ENCODE measurements around the gene APP.
"Not testable (repeated sequence)": the region's sequence is repeated elsewhere in the genome, so short reads cannot be mapped to it uniquely, and the experiment has no call there.

APP gene

DNA sequence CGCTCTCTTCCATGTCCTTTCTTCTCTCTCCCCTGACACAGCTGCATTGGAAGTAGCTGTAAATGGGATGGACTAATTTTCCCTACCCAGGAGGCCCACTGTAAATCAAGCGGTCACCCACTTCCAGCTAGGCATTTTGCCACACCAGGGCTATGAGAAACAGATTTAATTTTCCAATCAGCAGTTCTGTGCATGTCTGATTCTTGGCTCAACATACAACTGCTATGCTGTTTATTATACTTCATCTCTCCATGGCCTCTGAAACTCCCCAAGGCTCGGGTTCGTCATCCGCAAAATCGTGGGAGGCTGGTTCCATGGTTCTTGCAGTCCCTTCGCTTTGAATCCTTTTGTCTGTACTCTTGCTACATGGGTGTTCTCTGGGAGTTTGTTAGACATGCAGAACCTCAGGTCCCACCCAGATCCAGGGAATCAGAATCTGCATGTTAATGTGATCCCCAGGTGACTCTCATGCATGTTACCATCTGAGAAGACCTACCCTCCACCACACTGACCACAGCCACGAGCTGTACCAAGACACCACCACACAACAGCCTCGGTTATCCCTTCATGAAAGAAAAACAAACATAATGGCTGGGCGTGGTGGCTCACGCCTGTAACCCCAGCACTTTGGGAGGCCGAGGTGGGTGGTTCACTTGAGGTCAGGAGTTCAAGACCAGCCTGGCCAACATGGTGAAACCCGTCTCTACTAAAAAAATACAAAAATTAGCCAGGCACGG lies 245.3 kb downstream of the APP start:
- DNase-seq (ENCODE audit: low read depth) = no peak
- H3K4me3 ChIP-seq (ENCODE audit: low read depth, low read length) = no peak overlapping the region
- TF ChIP-seq, protein P1, sequence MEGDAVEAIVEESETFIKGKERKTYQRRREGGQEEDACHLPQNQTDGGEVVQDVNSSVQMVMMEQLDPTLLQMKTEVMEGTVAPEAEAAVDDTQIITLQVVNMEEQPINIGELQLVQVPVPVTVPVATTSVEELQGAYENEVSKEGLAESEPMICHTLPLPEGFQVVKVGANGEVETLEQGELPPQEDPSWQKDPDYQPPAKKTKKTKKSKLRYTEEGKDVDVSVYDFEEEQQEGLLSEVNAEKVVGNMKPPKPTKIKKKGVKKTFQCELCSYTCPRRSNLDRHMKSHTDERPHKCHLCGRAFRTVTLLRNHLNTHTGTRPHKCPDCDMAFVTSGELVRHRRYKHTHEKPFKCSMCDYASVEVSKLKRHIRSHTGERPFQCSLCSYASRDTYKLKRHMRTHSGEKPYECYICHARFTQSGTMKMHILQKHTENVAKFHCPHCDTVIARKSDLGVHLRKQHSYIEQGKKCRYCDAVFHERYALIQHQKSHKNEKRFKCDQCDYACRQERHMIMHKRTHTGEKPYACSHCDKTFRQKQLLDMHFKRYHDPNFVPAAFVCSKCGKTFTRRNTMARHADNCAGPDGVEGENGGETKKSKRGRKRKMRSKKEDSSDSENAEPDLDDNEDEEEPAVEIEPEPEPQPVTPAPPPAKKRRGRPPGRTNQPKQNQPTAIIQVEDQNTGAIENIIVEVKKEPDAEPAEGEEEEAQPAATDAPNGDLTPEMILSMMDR (IDR thresholded peaks at IDR 0.05; ENCODE audit: control insufficient read depth, extremely low read depth, insufficient read depth) = no peak

DNA sequence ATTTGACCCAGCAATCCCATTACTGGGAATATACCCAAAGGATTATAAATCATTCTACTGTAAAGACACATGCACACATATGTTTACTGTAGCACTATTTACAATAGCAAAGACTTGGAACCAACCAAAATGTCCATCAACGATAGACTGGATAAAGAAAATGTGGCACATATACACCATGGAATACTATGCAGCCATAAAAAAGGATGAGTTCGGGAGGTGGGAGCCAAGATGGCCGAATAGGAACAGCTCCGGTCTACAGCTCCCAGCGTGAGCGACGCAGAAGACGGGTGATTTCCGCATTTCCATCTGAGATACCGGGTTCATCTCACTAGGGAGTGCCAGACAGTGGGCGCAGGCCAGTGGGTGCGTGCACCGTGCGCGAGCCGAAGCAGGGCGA lies 252.4 kb downstream of the APP start:
- DNase-seq (ENCODE audit: low read depth); H3K4me3 ChIP-seq (ENCODE audit: low read depth, low read length): not testable (repeated sequence)

DNA sequence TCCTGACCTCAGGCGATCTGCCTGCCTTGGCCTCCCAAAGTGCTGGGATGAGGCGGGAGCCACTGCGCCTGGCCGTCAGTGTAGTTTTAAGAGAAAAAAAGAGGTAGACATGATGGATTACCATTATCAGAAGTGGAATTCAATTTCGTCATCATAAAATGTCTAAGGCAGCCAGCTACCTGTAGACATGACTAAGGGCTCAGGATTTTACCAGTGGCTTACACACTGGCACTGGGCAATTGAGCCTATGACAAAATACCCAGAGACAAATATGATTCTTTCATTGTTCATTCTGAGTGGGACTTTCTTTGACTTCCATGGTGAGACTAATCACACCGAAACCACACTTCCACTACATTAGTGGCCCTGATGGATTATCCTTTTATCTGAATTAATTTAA lies 254.3 kb downstream of the APP start:
- H3K4me3 ChIP-seq (ENCODE audit: low read depth, low read length) = no peak overlapping the region
- TF ChIP-seq, protein P1 (IDR thresholded peaks at IDR 0.05; ENCODE audit: control insufficient read depth, extremely low read depth, insufficient read depth) = no peak
- DNase-seq (ENCODE audit: low read depth) = no peak

DNA sequence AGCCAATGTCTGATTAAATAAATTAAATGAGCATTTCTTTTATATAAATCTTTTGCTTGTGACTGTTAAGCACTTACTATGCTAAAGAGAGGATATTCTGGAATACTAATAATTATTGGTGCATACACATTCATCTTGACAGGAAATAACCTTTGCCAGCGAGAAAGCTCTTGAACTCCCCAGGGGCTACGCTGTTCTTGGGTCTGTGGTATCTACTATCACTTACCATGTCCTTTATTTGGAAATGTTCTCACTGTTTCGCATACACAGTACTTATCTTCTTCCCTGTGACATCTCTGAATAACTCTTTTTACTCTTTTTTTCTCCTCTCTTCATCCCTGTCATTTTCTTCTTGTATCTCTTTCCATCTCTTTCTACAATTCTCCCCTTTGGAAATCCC lies 257.1 kb downstream of the APP start:
- TF ChIP-seq, protein P1 (IDR thresholded peaks at IDR 0.05; ENCODE audit: control insufficient read depth, extremely low read depth, insufficient read depth) = no peak
- no peak for DNase-seq (ENCODE audit: low read depth)
- H3K4me3 ChIP-seq (ENCODE audit: low read depth, low read length) = no peak overlapping the region

DNA sequence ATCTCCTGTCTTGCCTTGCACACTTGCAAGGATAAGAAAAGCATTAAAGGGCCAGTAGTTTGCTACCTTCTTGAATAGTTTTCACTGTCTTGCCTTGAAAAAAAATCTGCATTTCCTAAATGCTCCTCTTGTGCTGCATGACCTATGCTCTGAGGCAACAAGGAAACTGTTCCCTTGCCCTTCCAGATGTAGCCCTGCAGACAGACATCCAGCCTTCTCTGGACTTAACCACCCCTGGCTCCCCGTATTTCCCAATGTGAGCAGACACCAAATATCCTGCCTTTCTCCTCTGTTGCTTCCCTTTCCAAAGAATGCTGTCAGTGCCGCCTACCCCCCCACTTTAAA lies 258.2 kb downstream of the APP start:
- no peak overlapping the region for H3K4me3 ChIP-seq (ENCODE audit: low read depth, low read length)
- DNase-seq (ENCODE audit: low read depth) = no peak
- TF ChIP-seq, protein P1 (IDR thresholded peaks at IDR 0.05; ENCODE audit: control insufficient read depth, extremely low read depth, insufficient read depth) = no peak

DNA sequence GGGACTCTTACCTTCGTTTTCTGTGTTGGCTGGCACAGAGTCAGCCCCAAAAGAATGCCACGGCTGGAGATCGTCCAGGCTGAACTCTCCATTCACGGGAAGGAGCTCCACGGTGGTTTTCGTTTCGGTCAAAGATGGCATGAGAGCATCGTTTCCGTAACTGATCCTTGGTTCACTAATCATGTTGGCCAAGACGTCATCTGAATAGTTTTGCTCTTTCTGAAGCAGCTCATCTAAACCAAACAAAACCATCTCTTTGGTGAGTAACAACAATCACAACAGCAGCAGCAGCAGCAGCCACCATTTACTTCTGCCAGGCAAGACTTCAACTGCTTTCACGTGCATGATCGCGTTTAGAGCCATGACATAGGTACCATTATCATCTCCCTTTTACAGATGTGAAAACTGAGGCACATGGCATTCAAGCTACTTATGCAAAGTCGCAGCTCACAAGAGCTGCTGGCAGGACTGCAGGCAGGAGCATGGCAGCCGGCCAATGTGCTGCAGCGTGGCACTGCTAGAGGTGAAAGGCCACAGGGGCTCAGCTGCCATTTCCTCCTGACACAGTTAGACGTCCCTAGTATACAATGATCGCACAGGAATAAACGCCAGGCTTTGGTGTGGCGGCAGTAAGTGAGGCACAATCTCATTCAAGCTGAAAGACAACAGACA lies 258.7 kb downstream of the APP start:
- no peak for DNase-seq (ENCODE audit: low read depth)
- no peak overlapping the region for H3K4me3 ChIP-seq (ENCODE audit: low read depth, low read length)

DNA sequence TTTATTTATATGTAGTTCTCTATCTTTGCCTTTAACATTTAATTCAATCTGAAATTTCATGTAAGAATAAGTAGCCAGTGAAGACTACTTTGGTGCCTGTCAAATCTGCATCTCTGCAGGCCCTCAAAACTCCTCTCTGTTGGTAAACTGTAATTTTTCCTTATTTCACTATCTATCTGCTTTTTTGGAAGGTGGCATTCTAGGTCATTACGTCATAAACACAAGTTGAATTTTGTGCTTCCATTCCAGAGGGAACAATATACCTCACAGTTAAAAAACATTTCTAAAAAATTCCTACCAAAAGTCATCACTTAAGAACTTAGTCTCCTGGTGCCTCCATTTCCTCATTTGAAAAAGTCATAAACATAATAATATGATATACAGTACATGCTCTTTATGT lies 259.8 kb downstream of the APP start:
- no peak overlapping the region for H3K4me3 ChIP-seq (ENCODE audit: low read depth, low read length)
- TF ChIP-seq, protein P1 (IDR thresholded peaks at IDR 0.05; ENCODE audit: control insufficient read depth, extremely low read depth, insufficient read depth) = no peak
- DNase-seq (ENCODE audit: low read depth) = no peak

More for the DNA sequence above, 258.7 kb downstream of the APP start:
- TF ChIP-seq, protein P1 (IDR thresholded peaks at IDR 0.05; ENCODE audit: control insufficient read depth, extremely low read depth, insufficient read depth) = no peak
